Hepatocyte (in vitro differentiated cells): ENCODE measurements around the gene SHROOM3. TPM values are rescaled to one million over a fixed set of nuclear protein-coding genes. Genes with fewer than 3 reads are reported as not detected.

ENCODE experiments used
- DNase-seq: peaks from one replicate; pipeline ENCODE4 v3.0.0-alpha.2; 2016; ENCODE audit warnings: low spot score
- H2AFZ ChIP-seq: fragments of 200-600 bp; sonication (generic); 2 replicates; pipeline ENCODE4 v1.6.0; 2016; ENCODE audit warnings: antibody characterized with exemption, mild to moderate bottlenecking
- H3K27ac ChIP-seq: fragments of 200-600 bp; sonication (generic); 2 replicates; pipeline ENCODE4 v1.5.1; 2016; ENCODE audit warnings: mild to moderate bottlenecking
- H3K27me3 ChIP-seq: fragments of 200-600 bp; sonication (generic); 2 replicates; pipeline ENCODE4 v1.6.1; 2016
- H3K36me3 ChIP-seq: fragments of 200-600 bp; sonication (generic); replicated peaks from 2 replicates; pipeline ENCODE4 v1.5.1; 2016; ENCODE audit warnings: low read depth; ENCODE audit not compliant: insufficient read depth
- H3K4me1 ChIP-seq: fragments of 200-600 bp; sonication (generic); 2 replicates; pipeline ENCODE4 v1.5.1; 2016; ENCODE audit warnings: mild to moderate bottlenecking, moderate library complexity; ENCODE audit not compliant: insufficient read depth
- H3K4me2 ChIP-seq: fragments of 200-600 bp; sonication (generic); 2 replicates; pipeline ENCODE4 v1.6.0; 2016
- H3K4me3 ChIP-seq: fragments of 200-600 bp; sonication (generic); 2 replicates; pipeline ENCODE4 v1.5.1; 2016; ENCODE audit warnings: mild to moderate bottlenecking
- H3K79me2 ChIP-seq: fragments of 200-600 bp; sonication (generic); 2 replicates; pipeline ENCODE4 v1.6.0; 2017; ENCODE audit warnings: mild to moderate bottlenecking
- H3K9me2 ChIP-seq: fragments of 200-600 bp; sonication (generic); replicated peaks from 2 replicates; pipeline ENCODE4 v1.6.0; 2017; ENCODE audit warnings: mild to moderate bottlenecking; ENCODE audit not compliant: insufficient read depth
- H3K9me3 ChIP-seq: fragments of 200-600 bp; sonication (generic); 2 replicates; pipeline ENCODE4 v1.5.1; 2016; ENCODE audit warnings: low read depth, mild to moderate bottlenecking
- H4K20me1 ChIP-seq: fragments of 200-600 bp; sonication (generic); 2 replicates; pipeline ENCODE4 v1.6.0; 2016; ENCODE audit warnings: mild to moderate bottlenecking; ENCODE audit not compliant: insufficient read depth, poor library complexity, severe bottlenecking
- CTCF ChIP-seq: fragments of 200-600 bp; sonication (generic); IDR thresholded peaks from 2 replicates; pipeline ENCODE4 v1.5.1; 2016; ENCODE audit warnings: antibody characterized with exemption, mild to moderate bottlenecking; ENCODE audit not compliant: poor library complexity
- EZH2 ChIP-seq: fragments of 200-600 bp; sonication (generic); IDR thresholded peaks from 2 replicates; pipeline ENCODE4 v1.6.1; 2016; ENCODE audit warnings: antibody characterized with exemption, mild to moderate bottlenecking, borderline replicate concordance
- EZH2phosphoT487 ChIP-seq: fragments of 200-600 bp; sonication (generic); IDR thresholded peaks from one replicate; pipeline ENCODE4 v1.6.1; 2018; ENCODE audit warnings: antibody characterized with exemption, mild to moderate bottlenecking, low read depth, moderate library complexity; ENCODE audit not compliant: unreplicated experiment, severe bottlenecking
- WGBS: methylation state at CpG from one replicate; pipeline ENCODE4 v1.1.6; 2016; ENCODE audit warnings: low lambda C conversion rate; ENCODE audit errors: missing lambda C conversion rate; 5-methylcytosine and 5-hydroxymethylcytosine counted together
- polyA plus RNA-seq: library from polyadenylated mRNA; unstranded; fragments of >200 nt; fragmentation: Nextera tagmentation; extraction: Ambion mirVana; gene quantifications from 2 replicates; pipeline ENCODE4 v1.2.1, GENCODE V29; 2016
- total RNA-seq: library from RNA; depleted of rRNA; stranded (reverse); fragments of >200 nt; gene quantifications from 2 replicates; pipeline ENCODE4 v1.2.3, GENCODE V29; 2014

SHROOM3 gene
- total and polyA plus RNA-seq, 2 experiments from 2014 or later: 35.0 to 63.1 TPM

DNA sequence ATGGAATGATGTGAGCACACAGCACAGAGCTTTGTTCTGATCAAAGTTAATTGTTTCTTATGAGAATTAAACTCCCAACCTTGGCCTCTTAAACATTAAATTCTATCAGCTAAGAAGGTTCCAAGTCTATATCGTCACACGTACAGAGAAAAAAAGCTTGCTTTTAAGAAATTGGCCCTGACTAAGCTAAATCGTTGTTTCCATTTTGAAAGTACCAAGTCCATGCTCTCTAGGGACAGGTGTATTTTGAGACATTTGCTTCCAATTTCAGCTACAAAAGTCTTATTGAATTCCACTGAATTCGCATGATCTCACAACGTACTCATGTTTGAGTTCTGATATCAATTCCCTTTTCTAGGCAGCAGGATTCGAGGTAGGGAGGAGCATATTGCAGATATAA is 157.4 kb downstream of the SHROOM3 start:
- Histone ChIP-seq H3K27ac (peak overlapping the region; percentile 95), H3K4me3 (no peak overlapping the region)
- TF ChIP-seq EZH2phosphoT487 (no peak), EZH2 (no peak), CTCF (no peak)

GRCh38 chr4:76594173-76594572 is 159.1 kb downstream of the SHROOM3 start:
- Histone ChIP-seq H3K4me1 (peaks cover 42% of the 10 kb centered on the region), H3K27ac (peak overlapping the region; percentile 95), H4K20me1 (no peaks in the 10 kb centered on the region), H3K9me3 (no peaks in the 10 kb centered on the region), H3K79me2 (peaks cover 54% of the 10 kb centered on the region), H3K9me2 (no peaks in the 10 kb centered on the region), H3K27me3 (no peaks in the 10 kb centered on the region), H3K4me2 (no peak overlapping the region), H3K36me3 (no peaks in the 10 kb centered on the region), H3K4me3 (no peak overlapping the region), H2AFZ (no peak overlapping the region)
- WGBS: 60% methylated on average over 2 of the region's 2 CpGs
- DNase-seq: peak; percentile 47
- TF ChIP-seq EZH2 (no peak), EZH2phosphoT487 (no peak), CTCF (no peak)

More for the DNA sequence above, 157.4 kb downstream of the SHROOM3 start:
- no peak overlapping the region for H3K4me2 ChIP-seq
- DNase-seq: no peak
- peaks cover 42% of the 10 kb centered on the region for H3K4me1 ChIP-seq
- no peaks in the 10 kb centered on the region for H3K36me3 ChIP-seq
- H3K27me3 ChIP-seq: no peaks in the 10 kb centered on the region
- no peak overlapping the region for H2AFZ ChIP-seq
- H3K9me2 ChIP-seq: no peaks in the 10 kb centered on the region
- H3K79me2 ChIP-seq: peaks cover 54% of the 10 kb centered on the region
- no peaks in the 10 kb centered on the region for H3K9me3 ChIP-seq
- WGBS: 96% methylated on average over 6 of the region's 6 CpGs
- no peaks in the 10 kb centered on the region for H4K20me1 ChIP-seq

DNA sequence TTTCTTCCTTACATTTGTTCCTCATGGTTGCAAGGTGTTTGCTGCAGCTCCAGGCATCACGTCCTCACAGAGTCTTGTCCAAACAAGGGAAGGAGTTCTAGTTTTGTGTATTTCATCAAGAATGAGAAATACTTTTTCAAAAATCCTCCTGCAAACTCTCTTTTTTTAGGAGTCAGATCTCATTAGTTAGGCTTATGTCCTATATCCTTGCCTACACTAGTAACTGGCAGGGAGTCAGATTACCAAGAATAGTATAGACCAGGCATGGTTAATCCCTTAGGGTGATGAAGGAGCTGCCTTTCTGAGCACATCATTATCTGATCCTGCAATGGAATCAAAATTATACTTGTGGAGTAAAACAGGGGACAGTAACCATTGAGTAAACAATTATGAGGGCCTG is 160.4 kb downstream of the SHROOM3 start:
- no peak for DNase-seq
- Histone ChIP-seq H3K9me2 (no peaks in the 10 kb centered on the region), H3K4me3 (no peak overlapping the region), H3K27ac (peak overlapping the region; percentile 95), H3K4me1 (peaks cover 42% of the 10 kb centered on the region), H4K20me1 (no peaks in the 10 kb centered on the region), H3K9me3 (no peaks in the 10 kb centered on the region), H2AFZ (no peak overlapping the region), H3K36me3 (no peaks in the 10 kb centered on the region), H3K79me2 (peaks cover 62% of the 10 kb centered on the region), H3K4me2 (no peak overlapping the region), H3K27me3 (no peaks in the 10 kb centered on the region)
- WGBS: 79% methylated on average over 1 of the region's 1 CpG
- TF ChIP-seq EZH2phosphoT487: no peak
- TF ChIP-seq CTCF: no peak
- TF ChIP-seq EZH2: no peak

DNA sequence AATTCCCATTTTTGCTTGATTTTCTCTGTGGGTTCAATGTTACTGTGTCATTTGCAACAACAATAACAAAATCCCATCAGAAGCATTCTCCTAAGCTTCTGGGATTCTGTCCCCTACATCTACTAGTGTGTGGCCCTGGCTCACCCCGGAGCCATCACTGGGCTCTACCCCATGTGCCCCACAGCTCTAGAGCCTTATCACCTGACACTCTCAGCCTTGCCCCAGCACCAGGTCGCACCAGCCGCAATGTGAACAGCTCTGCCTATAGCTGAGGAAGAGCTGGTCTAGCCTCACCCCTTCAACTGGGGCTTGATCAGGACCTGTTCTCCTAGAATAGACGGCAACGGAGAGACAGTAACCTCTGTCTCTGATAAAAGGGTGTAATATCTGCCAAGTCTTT is 161.7 kb downstream of the SHROOM3 start:
- no peak for TF ChIP-seq EZH2phosphoT487
- TF ChIP-seq CTCF: no peak
- no peak for TF ChIP-seq EZH2
- Histone ChIP-seq H4K20me1 (no peaks in the 10 kb centered on the region), H3K27me3 (no peaks in the 10 kb centered on the region), H3K4me3 (no peak overlapping the region), H3K27ac (peak overlapping the region; percentile 95), H3K4me1 (peaks cover 38% of the 10 kb centered on the region), H3K4me2 (no peak overlapping the region), H2AFZ (no peak overlapping the region), H3K9me2 (no peaks in the 10 kb centered on the region), H3K9me3 (no peaks in the 10 kb centered on the region), H3K36me3 (no peaks in the 10 kb centered on the region), H3K79me2 (peaks cover 52% of the 10 kb centered on the region)
- 85% methylated on average over 5 of the region's 5 CpGs for WGBS
- DNase-seq: no peak
